B cell (primary cell): ENCODE results near the gene MSN. TPM values are rescaled to one million over a fixed set of nuclear protein-coding genes. Genes with fewer than 3 reads are reported as not detected.

Experiments
- ATAC-seq: fragments of 200-7000 bp; cut with Tn5 transposase; one replicate; pipeline ENCODE4 v1.10.0; 2021; ENCODE audit warnings: low read depth, mild to moderate bottlenecking, moderate number of reproducible peaks, moderate library complexity
- CTCF ChIA-PET: fragments of 350-600 bp; sonication (Branson Sonifier 250); formaldehyde crosslinking; loops from one replicate; lab custom pipeline; 2021; ENCODE audit warnings: antibody characterized with exemption, inconsistent platforms; lab: Charles Lee
- POLR2A ChIA-PET: fragments of 350-600 bp; sonication (Branson Sonifier 250); formaldehyde crosslinking; loops from one replicate; lab custom pipeline; 2021; ENCODE audit warnings: antibody characterized with exemption; lab: Charles Lee
- DNase-seq: peaks from one replicate; pipeline ENCODE4 v3.0.0; 2013
- H2AFZ ChIP-seq: 2 replicates; pipeline ENCODE4 v1.6.1; 2012; ENCODE audit warnings: mild to moderate bottlenecking, low read depth, low read length; ENCODE audit not compliant: insufficient read depth, poor library complexity, severe bottlenecking
- H3K27ac ChIP-seq, 2 donors: 1 replicate in 1 of 2; 2 replicates in 1 of 2; pipeline ENCODE4 v1.5.1; 2012 to 2013; ENCODE audit warnings: low read length in 2 of 2, mild to moderate bottlenecking in 2 of 2, moderate library complexity in 1 of 2
- H3K27me3 ChIP-seq, 4 experiments: fragments of 200-600 bp in 1 of 4; sonication (generic) in 1 of 4; replicated peaks in 1 of 4; 1 replicate in 2 of 4; 2 replicates in 2 of 4; pipeline versions ENCODE4 v1.6.1 to v1.7.0; 2013 to 2016; ENCODE audit warnings: low read length in 3 of 4, mild to moderate bottlenecking in 2 of 4, mixed read lengths in 1 of 4, moderate library complexity in 1 of 4; ENCODE audit not compliant: insufficient read depth in 4 of 4, control insufficient read depth in 3 of 4; ENCODE audit errors: control extremely low read depth in 1 of 4
- H3K36me3 ChIP-seq, 2 experiments: replicated peaks in 1 of 2; 1 replicate in 1 of 2; 2 replicates in 1 of 2; pipeline versions ENCODE4 v1.6.1 to v1.7.1; 2013; ENCODE audit warnings: low read length in 1 of 2; ENCODE audit not compliant: insufficient read depth in 2 of 2, control insufficient read depth in 1 of 2; ENCODE audit errors: control extremely low read depth in 1 of 2, extremely low read depth in 1 of 2
- H3K4me1 ChIP-seq, 2 donors: fragments of 200-600 bp in 1 of 2; sonication (generic) in 1 of 2; 1 replicate in 1 of 2; 2 replicates in 1 of 2; pipeline versions ENCODE4 v1.5.1 to v1.6.1; 2013 to 2017; ENCODE audit warnings: low read length in 2 of 2; ENCODE audit not compliant: control insufficient read depth in 2 of 2, insufficient read depth in 2 of 2
- H3K4me2 ChIP-seq: replicated peaks from 2 replicates; pipeline ENCODE3; 2012; ENCODE audit warnings: mild to moderate bottlenecking, low read depth, low read length; ENCODE audit not compliant: poor library complexity, severe bottlenecking
- H3K4me3 ChIP-seq, 5 experiments: fragments of 200-600 bp in 1 of 5; sonication (generic) in 1 of 5; 1 replicate in 3 of 5; 2 replicates in 2 of 5; pipeline versions ENCODE4 v1.5.1 to v1.7.0; 2011 to 2016; ENCODE audit warnings: low read length in 4 of 5, mild to moderate bottlenecking in 4 of 5, low read depth in 2 of 5, control low read depth in 1 of 5, moderate library complexity in 1 of 5; ENCODE audit not compliant: insufficient read depth in 1 of 5; ENCODE audit errors: control extremely low read depth in 1 of 5, extremely low read depth in 1 of 5
- H3K79me2 ChIP-seq: fragments of 200-600 bp; sonication (generic); one replicate; pipeline ENCODE4 v1.6.0; 2016; ENCODE audit warnings: low read length; ENCODE audit not compliant: control insufficient read depth, insufficient read depth
- H3K9ac ChIP-seq: fragments of 200-600 bp; sonication (generic); 2 replicates; pipeline ENCODE4 v1.6.1; 2017; ENCODE audit warnings: mild to moderate bottlenecking, low read length, moderate library complexity
- H3K9me3 ChIP-seq, 3 donors: one replicate each; pipeline versions ENCODE4 v1.6.1 to v1.7.1; 2013; ENCODE audit warnings: low read length in 2 of 3; ENCODE audit not compliant: control insufficient read depth in 2 of 3, insufficient read depth in 1 of 3; ENCODE audit errors: control extremely low read depth in 1 of 3
- H4K20me1 ChIP-seq: 2 replicates; pipeline ENCODE4 v1.6.0; 2012; ENCODE audit warnings: mild to moderate bottlenecking, low read length; ENCODE audit not compliant: insufficient read depth, control insufficient read depth, poor library complexity, severe bottlenecking
- H3K27ac Mint-ChIP-seq: one replicate; pipeline ENCODE4 v1.8.0; 2021; ENCODE audit warnings: mixed read lengths
- H3K27me3 Mint-ChIP-seq: one replicate; pipeline ENCODE4 v1.8.0; 2021; ENCODE audit warnings: mixed read lengths
- H3K4me1 Mint-ChIP-seq: one replicate; pipeline ENCODE4 v1.8.0; 2021; ENCODE audit warnings: mixed read lengths
- H3K4me3 Mint-ChIP-seq: one replicate; pipeline ENCODE4 v1.8.0; 2021; ENCODE audit warnings: mixed read lengths
- H3K9me3 Mint-ChIP-seq: one replicate; pipeline ENCODE4 v1.8.0; 2022; ENCODE audit warnings: mixed read lengths; ENCODE audit not compliant: insufficient read depth
- EZH2 ChIP-seq: IDR thresholded peaks from 2 replicates; pipeline ENCODE4 v1.6.1; 2012; ENCODE audit warnings: borderline replicate concordance, low read depth, mild to moderate bottlenecking, moderate library complexity, low read length; ENCODE audit not compliant: insufficient read depth, poor library complexity, severe bottlenecking
- WGBS: methylation state at CpG from one replicate; pipeline ENCODE4 v1.1.5; 2013; ENCODE audit warnings: missing lambda C conversion rate; ENCODE audit not compliant: insufficient coverage; 5-methylcytosine and 5-hydroxymethylcytosine counted together
- intact Hi-C: fragments of 100-400 bp; cut with micrococcal nuclease; formaldehyde crosslinking; loops from one replicate; pipeline ENCODE4 v1.10.0; 2022
- polyA plus RNA-seq: library from polyadenylated mRNA; depleted of rRNA; stranded (reverse); fragments of >200 nt; gene quantifications from 2 replicates; pipeline ENCODE4 v1.2.3, GENCODE V29; 2012
- total RNA-seq, 2 donors: library from RNA; stranded (reverse); fragments of 120-200 nt in 1 of 2; gene quantifications; 1 replicate in 1 of 2; 2 replicates in 1 of 2; pipeline versions ENCODE4 v1.2.3 to v1.2.4, GENCODE V29; 2013 to 2022
- TF ChIP-seq, protein P1 (sequence below): fragments of 200-600 bp; IDR thresholded peaks from one replicate; pipeline ENCODE4 v1.8.0; 2022; ENCODE audit warnings: antibody characterized with exemption, mild to moderate bottlenecking

Gene MSN
- total and polyA plus RNA-seq, 2 donors (not counting 1 experiment from before 2014, with no cell fraction given), result 181 to 414 TPM

- ChIA-PET POLR2A (interaction anchor here (0.9 to 1.9 kb wide), 3 partner anchors 9 to 29 kb away, joined by 3 to 9 read pairs (median 6); no protein-coding TSS in a partner anchor), CTCF (interaction anchor here (1.2 to 1.5 kb wide), 2 partner anchors 10 kb away, joined by 3 to 7 read pairs; no protein-coding TSS in a partner anchor)
- H3K9me3 ChIP-seq, result no peaks in the 10 kb centered on the region
- H3K79me2 ChIP-seq, result peaks cover 65% of the 10 kb centered on the region
- ATAC-seq, result no peak
- H3K27ac ChIP-seq, result peak overlapping the region; percentile 83 to 90
- H3K4me3 ChIP-seq, result peak overlapping the region in 4 of 5 experiments; percentile 6 to 38 (median 20)
- H2AFZ ChIP-seq, result no peak overlapping the region
- Mint-ChIP-seq H3K27ac (peak overlapping the region; percentile 92), H3K9me3 (no peaks in the 10 kb centered on the region), H3K27me3 (no peaks in the 10 kb centered on the region), H3K4me3 (peak overlapping the region; percentile 80), H3K4me1 (peaks cover 82% of the 10 kb centered on the region)
- TF ChIP-seq EZH2, result no peak
- TF ChIP-seq, protein P1, sequence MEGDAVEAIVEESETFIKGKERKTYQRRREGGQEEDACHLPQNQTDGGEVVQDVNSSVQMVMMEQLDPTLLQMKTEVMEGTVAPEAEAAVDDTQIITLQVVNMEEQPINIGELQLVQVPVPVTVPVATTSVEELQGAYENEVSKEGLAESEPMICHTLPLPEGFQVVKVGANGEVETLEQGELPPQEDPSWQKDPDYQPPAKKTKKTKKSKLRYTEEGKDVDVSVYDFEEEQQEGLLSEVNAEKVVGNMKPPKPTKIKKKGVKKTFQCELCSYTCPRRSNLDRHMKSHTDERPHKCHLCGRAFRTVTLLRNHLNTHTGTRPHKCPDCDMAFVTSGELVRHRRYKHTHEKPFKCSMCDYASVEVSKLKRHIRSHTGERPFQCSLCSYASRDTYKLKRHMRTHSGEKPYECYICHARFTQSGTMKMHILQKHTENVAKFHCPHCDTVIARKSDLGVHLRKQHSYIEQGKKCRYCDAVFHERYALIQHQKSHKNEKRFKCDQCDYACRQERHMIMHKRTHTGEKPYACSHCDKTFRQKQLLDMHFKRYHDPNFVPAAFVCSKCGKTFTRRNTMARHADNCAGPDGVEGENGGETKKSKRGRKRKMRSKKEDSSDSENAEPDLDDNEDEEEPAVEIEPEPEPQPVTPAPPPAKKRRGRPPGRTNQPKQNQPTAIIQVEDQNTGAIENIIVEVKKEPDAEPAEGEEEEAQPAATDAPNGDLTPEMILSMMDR, result no peak
- H3K9ac ChIP-seq, result peak overlapping the region; percentile 8
- H4K20me1 ChIP-seq, result no peaks in the 10 kb centered on the region
- H3K27me3 ChIP-seq, result no peaks in the 10 kb centered on the region
- peaks cover 0 to 10% of the 10 kb centered on the region in 2 experiments for H3K36me3 ChIP-seq
- peaks cover 88 to 96% of the 10 kb centered on the region in 2 donors for H3K4me1 ChIP-seq
- WGBS, result no CpG with 5 or more reads among the region's 2 CpGs
- DNase-seq, result peak; percentile 36
- intact Hi-C loops, result loop anchor here (5.0 kb wide), 1 partner anchor 320 kb away; no protein-coding TSS in a partner anchor
- H3K4me2 ChIP-seq, result peak overlapping the region; percentile 70
Measured at GRCh38 chrX:65697211-65697641, 29.8 kb downstream of the MSN start.
